GM19043 (cell line): ENCODE measurements around the gene ZDHHC17.
A peak's percentile ranks its signal among the peaks of the same experiment; 100 is the strongest.

ENCODE experiments used
- ATAC-seq: cut with Tn5 transposase; IDR thresholded peaks from one replicate; pipeline ENCODE4 v1.9.1; 2021; ENCODE audit warnings: low read depth; ENCODE audit not compliant: unreplicated experiment

ZDHHC17 gene

DNA sequence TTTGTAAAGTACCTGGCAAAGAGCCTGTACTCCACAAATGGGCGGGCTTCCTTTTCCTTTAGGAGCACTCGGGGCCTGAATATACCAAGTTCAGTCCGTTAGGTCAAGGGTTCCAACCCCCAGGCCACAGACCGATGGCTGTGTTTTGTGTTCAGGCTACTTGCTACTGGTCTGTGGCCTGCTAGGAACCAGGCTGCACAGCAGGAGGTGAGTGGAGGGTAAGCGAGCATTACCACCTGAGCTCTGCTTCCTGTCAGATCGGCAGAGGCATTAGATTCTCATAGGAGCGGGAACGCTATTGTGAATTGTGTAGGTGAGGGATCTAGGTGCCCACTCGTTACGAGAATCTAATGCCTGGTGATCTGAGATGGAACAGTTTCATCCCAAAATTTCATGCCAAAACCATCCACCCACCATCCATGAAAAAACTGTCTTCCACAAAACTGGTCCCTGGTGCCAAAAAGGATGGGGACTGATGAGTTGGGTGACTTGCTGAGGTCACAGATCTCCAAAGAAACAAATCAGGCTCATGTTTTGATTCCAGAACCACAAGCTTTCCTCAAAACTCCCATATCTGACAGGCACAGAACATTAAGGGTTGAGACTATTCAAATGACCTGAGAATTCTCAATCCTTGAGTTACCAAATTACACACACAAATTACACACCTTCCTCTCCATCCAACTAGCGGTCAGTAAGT is 110.7 kb downstream of the ZDHHC17 start:
- ATAC-seq: no peak

DNA sequence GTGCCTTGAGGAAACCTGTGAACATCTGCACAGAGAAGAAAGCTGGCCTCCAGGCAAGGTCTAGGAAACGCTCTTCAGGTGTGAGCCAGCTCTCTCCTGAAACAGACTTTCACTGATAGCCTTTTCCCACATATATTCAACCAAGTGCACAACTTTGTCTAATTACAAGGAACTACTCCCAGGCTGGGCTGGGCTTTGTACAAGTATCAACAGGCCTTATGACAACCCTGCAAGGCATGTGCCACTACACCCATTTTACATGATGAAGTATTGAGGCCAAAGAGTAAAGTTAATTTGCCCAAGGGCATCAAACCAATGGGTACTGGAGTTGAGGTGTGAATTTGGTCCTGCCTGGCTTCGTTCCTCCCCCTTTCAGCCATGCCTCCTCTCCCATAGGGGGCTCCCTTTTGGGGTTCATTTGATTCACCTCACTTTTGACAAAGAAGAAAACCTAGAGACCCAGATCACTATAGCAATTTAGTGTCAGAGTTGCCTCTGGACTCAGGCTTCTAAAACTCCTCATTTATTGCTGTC is 112.8 kb downstream of the ZDHHC17 start:
- ATAC-seq: no peak

DNA sequence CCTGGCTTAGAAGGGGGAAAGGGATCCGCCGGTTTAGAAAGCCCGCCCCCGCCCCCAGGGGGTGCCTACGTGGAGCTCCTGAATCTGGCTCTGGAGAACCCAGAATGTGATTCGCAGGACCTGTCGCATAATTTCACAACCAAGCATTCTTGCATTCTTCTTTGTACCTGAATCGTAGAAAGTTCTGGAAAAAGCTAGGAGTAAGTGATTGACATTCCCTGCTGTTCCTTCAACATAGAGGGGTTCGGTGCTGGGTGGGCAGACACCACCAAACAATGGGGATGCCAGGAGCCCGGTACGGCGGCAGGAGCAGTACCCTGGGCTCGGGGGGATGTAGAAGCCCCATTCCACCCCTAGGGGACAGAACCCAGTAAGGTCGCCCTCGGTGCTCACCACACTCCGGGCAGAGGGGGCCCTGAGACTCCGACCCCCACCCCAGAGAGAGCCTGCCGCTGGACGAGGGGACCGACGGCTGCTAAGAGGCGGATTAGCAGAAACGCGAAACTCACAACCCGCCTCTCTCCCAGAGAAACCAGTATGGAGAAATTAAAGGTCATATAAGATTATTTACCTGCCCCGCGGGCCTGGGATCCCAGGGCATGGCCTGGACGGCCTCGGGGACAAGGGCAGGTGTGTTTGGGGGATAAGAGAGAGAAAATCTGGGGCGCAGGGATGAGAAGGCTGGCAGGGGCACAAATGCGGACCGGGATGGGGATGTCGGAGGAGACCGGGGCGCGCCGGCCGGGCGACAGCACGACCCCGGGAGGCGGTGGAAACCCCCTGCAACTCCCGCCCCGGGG is 114.4 kb downstream of the ZDHHC17 start:
- ATAC-seq: peak; percentile 41

DNA sequence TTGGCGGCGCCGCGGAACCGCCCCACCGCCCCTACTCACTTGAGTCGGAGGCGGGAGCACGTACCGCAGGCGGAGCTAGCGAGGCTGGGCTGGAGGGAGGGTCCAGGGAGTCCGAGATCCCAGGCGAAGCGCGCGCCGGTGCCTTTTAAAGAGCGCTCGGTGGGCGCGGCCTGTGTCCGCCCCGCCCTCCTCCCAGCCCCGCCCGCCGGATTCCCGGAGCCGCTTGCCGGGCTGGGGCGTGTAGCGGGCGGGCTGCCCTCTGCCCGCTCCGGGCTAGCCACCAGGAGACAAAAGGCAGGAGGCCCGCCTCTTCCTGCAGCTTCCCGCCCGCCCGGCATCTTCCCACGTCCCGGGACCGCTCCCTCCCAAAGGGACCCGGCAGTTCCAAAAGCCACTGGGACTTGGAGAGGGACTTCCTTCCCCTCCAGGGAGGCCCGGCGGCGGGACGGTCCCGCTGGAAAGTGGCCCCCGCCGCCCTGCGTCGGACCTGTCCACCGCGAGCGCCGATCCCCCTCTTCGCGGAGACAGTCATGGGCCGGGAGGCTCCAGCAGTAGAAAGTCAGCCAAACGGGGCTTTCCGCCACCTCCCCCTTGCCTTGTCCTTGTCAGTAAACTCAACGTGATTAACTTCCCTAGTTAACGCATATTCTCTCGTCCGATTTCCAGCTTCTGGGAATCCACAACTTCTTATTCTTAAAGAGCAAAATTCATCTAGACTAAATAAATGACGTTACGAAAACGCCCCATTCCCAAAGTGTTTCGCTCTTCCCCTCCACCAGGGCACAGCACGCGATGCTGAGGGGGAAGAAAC is 115.2 kb downstream of the ZDHHC17 start, which contains the start of gene CSRP2:
Gene CSRP2 (minus strand): TSS at position 121 of the 811 bp plus-strand sequence. CDS start 12,759 bp downstream, outside the sequence.
- peak; percentile 85 for ATAC-seq

DNA sequence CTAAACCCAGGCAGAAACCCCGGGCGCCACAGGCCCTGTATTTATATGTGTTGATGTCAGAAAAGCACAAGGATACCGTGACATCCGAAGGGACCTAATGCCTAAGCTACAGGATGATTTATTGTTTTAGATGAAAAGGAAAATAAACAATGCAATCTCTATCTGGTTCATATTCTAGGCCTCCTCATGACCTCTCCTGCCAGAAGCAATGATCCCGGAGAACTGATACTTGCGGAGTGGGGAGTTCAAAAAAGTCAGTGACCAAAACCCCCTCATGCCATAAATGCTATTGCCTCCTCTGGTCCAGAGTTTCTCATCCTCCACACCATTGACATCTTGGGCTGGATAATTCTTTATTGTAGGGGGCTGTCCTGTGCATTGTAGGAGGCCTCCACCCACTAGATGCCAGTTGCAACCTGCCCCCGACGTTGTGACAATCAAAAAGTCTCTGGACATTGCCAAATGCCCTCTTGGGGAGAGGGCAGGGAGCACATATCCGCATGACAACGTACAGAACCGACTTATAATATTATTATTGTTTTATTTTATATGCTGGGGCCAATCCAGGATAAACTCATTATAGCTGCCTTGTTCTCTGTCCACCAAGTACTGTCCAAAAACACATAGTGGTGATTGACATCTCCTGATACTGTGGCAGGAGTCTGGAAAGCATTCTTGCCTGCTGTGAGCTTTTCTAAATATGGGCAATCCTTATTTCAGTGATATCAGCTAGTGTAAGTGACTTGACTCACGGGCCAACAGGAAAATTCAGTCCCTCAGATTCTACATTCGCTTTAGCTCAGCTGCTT is 116.0 kb downstream of the ZDHHC17 start:
- no peak for ATAC-seq

DNA sequence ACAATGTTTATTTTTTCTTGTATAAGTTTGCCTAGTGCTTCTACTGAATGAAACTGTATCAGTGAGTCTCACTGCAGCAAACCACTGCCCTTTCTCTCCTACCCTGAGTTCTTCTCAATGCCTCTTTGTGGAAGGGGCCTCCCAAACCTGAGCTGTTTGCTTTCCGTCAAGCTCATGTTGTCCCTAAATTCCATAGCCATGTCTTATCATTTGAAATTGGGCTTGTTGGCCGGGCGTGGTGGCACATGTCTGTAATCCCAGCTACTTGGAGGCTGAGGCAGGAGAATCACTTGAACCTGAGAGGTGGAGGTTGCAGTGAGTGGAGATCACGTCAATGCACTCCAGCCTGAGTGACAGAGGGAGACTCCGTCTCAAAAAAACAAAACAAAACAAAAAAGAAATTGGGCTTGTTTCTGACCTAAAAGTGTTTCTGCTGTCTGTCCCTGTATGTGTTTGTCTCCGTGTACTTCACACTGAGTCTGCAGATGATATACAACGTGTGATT is 116.7 kb downstream of the ZDHHC17 start:
- ATAC-seq: no peak

DNA sequence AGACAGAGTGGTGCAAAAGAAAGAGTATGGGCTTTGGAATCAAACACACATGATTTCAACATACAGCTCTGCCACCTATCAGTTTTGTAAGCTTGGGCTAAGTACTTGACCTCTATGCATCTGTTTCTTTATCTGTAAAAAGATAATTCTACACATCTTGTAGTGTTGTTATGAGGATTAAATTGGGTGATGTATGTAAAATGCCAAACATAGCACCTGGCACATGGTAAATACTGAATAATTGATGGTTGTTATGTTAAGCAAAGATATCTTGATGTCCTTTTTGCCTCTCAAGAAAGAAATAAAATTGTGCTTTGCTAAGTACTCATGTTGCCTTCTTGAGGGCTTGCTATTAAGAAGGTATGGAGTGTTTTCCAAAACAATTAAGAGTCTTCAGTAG is 117.2 kb downstream of the ZDHHC17 start:
- no peak for ATAC-seq

DNA sequence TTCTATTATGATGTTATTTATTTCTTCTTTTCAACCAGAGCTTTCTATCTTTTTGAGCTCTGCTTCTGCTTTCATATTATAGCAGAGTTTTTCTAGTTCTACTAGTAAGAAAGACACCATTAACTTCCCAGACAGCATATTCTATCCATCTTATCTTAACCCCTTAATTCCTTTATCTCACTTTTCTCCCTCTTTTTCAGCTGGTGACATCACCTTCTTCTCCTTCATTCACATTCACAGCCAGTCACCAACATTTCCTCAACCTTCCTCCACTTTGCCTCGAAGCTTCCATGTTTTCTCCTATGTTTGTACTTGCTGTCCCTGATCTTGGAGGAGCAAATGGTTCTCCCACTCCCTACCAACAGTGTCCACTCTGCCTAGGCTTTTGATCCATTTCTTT is 118.5 kb downstream of the ZDHHC17 start:
- ATAC-seq: no peak

DNA sequence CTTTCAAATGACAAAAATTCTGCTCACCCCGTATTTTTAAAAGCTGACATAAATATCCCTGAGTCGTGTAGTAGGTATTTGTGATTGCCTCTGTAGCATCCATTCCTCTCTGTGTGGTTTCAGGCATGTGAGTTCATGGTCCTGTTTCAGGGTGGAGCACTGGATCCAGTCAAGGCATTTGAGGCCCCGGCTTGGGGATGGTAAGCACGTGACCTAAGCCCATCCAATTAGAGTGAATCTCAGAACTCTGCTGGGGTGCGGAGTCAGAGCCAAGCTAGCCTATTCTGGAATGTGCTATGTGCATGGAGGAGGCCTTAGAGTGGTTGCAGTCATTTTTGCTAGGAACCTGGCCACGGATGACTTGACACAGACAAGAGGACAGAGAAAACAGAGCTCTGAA is 119.2 kb downstream of the ZDHHC17 start:
- no peak for ATAC-seq

DNA sequence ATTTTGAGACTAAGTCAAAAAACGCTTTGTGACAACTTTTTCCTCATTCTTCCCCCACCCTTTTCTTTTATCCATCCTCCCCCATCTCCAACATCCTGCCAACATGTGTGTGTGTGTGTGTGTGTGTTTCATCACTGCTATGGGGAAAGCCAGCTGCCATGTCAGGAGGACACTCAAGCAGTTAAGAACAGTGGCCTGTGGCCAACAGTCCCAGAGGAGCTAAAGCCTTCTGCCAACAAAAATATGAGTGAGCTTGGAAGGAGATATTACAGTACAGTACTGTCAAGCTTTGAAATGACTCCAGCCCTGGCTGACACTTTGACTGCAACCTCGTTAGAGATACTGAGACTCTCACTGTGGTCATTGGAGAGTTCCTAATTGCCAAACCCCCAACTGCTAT is 119.9 kb downstream of the ZDHHC17 start:
- ATAC-seq: no peak

DNA sequence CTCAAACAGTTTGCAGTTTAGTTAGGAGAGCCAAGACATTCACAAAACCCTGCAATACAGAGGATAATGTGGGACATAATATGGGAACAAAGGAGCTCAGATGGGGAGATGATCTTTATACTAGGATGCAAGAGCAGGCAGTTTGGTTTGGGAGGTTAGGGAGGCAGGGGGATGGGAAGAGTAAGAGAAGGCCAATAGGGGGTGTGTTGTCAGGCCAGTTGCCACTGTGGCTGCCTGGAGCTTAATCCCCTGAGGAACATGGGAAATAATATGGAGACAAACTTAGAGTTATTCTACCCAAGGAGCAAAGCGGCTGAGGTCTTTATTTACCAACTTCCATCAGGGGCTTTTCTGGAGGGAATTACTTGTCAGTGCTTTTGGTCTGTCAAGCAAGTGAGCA is 124.9 kb downstream of the ZDHHC17 start:
- no peak for ATAC-seq

DNA sequence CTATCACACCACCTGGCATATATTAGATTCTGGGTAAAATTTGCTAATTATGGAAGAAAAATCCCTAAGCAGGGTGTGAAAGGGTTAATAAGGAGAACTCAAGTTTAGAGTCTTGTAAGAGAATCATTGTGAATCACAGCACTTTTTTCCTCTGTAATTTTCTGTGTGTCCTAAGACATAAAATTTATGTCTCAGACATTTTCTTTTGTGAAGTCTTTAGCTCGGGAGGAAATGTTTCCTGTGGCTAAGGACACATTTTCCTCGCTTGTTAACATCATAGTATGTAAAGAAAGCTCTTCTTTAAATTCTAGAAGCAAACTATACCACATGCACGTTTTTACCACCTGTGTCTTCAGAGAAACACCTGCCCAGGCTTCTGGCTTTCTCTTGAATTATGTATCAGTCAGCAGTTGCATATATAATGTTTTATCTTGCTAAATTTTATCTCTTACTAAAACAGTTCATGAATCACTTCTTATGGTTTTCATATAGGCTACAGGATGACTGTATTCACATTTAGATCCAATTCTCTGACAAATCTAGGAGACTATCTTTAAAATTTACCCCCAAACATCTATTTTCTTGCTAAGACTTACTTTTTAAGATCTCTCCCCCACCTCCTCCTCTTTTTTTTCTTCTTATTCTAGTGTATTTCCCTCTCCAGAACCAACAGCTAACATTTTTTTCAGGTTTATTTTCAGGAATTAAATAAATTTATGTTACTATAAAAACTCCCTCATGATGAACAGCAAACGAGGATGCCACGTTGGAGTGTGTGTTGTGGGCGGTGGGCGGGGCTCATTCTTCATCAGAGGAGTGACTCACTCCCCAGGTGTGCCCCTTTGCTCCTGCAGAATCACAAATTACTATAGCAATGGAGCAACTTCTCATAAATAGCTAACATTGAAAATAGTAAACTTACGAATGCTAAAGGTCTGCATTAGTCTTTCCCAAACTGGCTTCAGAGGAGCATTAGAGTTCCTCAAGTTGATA is 126.5 kb downstream of the ZDHHC17 start:
- no peak for ATAC-seq

DNA sequence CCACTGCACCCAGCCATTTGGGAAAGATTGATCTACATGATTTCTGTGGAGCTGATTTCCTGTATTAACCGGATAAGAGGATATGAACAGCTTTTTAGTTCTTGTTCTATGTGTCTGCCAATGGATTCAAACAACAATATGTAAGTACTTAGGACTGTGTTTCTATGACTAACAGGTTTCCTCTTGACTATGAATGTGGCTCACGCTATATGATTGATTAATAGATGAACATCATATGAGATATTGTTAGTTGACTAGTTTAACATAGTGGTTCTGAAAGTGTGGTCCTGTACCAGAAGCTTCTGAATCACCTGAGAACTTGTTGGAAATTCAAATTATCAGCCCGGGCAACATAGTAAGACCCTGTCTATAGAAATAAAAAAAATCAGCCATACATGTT is 127.7 kb downstream of the ZDHHC17 start:
- no peak for ATAC-seq

DNA sequence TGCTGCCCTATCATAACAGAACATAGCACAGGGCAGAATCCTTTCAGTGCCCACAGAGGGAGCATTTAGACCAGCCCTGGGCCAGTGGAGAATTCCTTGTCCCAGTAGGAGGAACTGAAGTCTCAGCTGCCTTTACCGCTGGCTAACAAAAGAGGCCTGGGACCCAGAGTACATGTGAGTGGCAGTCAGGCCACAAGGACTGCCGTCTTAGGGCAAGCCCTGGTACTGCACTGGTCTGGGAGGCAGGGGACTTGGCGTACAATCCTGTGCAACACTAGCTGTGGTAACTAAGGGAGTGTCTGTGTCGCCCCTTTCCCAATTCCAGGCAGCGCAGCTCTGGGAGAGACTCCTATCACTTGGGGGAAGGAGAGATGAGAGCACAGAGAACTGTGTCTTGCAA is 131.9 kb downstream of the ZDHHC17 start:
- no peak for ATAC-seq

DNA sequence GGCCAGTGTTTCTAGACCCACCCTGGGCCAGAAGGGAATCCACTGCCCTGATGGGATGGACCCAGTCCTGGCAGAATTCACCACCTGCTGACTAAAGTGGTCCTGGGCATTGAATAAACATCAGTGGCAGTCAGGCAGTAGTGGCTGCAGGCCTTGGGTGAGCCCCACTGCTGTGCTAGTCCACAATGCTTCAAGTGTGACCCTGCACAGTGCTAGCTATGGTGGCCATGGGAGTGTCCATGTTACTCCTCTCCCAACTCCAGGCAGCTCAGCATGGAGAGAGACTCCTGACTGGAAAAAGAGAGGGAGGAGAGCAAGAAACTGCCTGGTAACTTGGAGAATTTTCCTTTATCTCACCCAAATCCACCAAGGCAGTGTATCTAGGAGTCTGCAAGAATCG is 132.4 kb downstream of the ZDHHC17 start:
- ATAC-seq: no peak

DNA sequence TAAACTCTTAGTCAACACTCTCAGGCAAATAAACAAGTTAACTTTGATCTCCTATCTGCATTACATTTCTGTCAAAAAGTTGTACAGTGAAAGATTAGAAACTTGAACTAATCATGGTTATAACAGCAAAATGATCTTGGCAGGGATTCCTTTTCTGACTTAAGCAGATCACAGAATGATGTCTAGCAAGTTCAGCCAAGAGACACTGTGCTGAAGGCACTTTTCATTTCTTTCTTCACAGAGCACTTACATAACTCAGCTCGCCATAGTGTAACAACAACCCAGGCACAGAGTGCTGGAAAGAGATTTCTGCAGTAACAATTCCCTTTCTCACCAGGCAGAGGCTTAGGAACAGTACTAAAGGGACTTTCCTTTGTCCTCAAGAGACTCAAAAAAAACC is 134.5 kb downstream of the ZDHHC17 start:
- ATAC-seq: no peak

DNA sequence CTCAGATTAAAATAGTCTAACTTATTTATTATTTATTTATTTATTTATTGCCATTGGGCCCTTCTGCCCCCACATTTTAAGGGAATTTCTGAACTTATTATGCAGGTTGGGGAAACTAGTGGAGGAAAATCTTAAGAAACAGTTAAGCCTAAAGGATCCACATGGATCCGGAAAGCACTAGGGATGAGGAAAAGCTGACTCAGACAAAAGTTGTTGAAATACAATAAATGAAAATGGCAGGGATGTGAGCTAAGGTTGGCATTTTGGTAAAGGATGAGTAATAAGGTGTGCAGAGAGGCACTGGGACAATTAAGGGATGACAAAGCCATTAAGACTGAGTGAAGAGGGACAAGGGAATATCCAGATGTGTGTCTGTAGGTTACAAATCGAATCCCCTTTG is 135.6 kb downstream of the ZDHHC17 start:
- no peak for ATAC-seq

DNA sequence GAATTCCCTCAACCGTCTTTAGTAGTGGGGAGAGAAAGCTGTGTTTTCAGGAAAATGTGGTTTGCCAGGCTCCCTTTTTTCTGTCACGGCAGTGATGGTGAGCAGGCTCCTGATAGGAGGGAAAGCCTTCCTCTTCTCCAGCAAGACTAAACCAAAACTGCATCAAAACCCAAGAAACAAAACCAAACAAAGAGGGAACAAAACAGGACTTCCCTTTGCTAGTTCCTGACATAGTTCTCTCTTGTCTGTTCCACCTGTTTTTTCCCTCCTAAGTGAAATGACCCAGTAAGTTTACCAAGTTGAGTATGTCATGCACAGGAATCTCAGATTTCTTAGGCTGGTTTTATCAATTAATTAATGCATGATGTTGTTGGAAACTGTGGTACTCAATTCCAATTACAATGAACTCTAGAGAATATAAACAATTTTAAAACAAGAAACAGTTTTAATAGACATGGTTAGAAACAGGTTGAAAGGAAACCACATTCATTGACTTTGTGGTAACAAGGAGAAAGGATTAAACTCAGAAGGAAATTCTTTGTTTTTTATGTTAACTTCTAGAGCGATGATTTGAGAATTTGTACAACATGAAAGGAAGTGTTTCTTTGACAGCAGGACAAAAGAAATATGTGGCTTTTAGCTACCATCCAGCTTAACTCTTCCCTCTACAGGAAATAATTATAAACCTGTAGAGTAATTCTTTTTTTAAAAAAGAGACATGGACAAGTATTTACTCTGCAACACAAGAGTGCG is 137.9 kb downstream of the ZDHHC17 start:
- ATAC-seq: no peak
